Immature natural killer cell (primary cell): ENCODE data around the gene MCCD1. TPM values are rescaled to one million over a fixed set of nuclear protein-coding genes. Genes with fewer than 3 reads are reported as not detected.

Experiments used
- polyA plus RNA-seq, 3 donors: library from polyadenylated mRNA; unstranded; fragments of 300-500 nt; fragmentation: Illumina TruSeq; gene quantifications; one replicate each; pipeline ENCODE4 v1.2.3, GENCODE V29; 2021

MCCD1 gene
- polyA plus RNA-seq, 3 donors from 2014 or later: not detected

Other genes with a start within 250 kb of the MCCD1 start
- over 10,000 TPM in 2 of 3 donors, 1,000 to 10,000 TPM in 1; 9,643 to 11,927 (median 10,594) TPM for gene HLA-B, start 171.8 kb upstream of the MCCD1 start, polyA plus RNA-seq
- gene MICA, start 125.4 kb upstream of the MCCD1 start, polyA plus RNA-seq: 1 to 10 TPM; 5.7 to 6.9 (median 6.4) TPM
- gene MICB, start 30.8 kb upstream of the MCCD1 start, polyA plus RNA-seq: 10 to 100 TPM in 2 of 3 donors, 1 to 10 TPM in 1; 7.4 to 15.2 (median 10.3) TPM
- 10 to 100 TPM; 49.7 to 71.6 (median 56.2) TPM for gene DDX39B, start 13.0 kb downstream of the MCCD1 start, polyA plus RNA-seq
- gene ATP6V1G2, start 17.6 kb downstream of the MCCD1 start, polyA plus RNA-seq: not detected
- 10 to 100 TPM in 2 of 3 donors, 1 to 10 TPM in 1; 5.0 to 15.0 (median 13.6) TPM for gene NFKBIL1, start 18.6 kb downstream of the MCCD1 start, polyA plus RNA-seq
- 1 to 10 TPM; 1.4 to 6.6 (median 3.1) TPM for gene LTA, start 43.3 kb downstream of the MCCD1 start, polyA plus RNA-seq
- gene TNF, start 46.6 kb downstream of the MCCD1 start, polyA plus RNA-seq: 1 to 10 TPM; 2.1 to 5.9 (median 5.6) TPM
- gene LTB, start 53.5 kb downstream of the MCCD1 start, polyA plus RNA-seq: 100 to 1,000 TPM; 132 to 137 (median 133) TPM
- gene LST1, start 57.3 kb downstream of the MCCD1 start, polyA plus RNA-seq: 10 to 100 TPM; 20.3 to 44.8 (median 42.3) TPM
- 100 to 1,000 TPM; 393 to 414 (median 409) TPM for gene NCR3, start 64.0 kb downstream of the MCCD1 start, polyA plus RNA-seq
- gene AIF1, start 86.3 kb downstream of the MCCD1 start, polyA plus RNA-seq: 10 to 100 TPM in 2 of 3 donors, 1 to 10 TPM in 1; 6.6 to 44.1 (median 40.3) TPM
- 10 to 100 TPM in 1 of 3 donors, 1 to 10 TPM in 1, not detected in 1; 2.3 to 13.4 TPM for gene PRRC2A, start 91.8 kb downstream of the MCCD1 start, polyA plus RNA-seq
- gene BAG6, start 123.7 kb downstream of the MCCD1 start, polyA plus RNA-seq: 10 to 100 TPM in 2 of 3 donors, 1 to 10 TPM in 1; 8.5 to 22.7 (median 16.2) TPM
- 1 to 10 TPM; 1.8 to 5.7 (median 3.9) TPM for gene APOM, start 126.9 kb downstream of the MCCD1 start, polyA plus RNA-seq
- gene C6orf47, start 131.8 kb downstream of the MCCD1 start, polyA plus RNA-seq: 10 to 100 TPM; 23.6 to 41.6 (median 26.3) TPM
- 10 to 100 TPM; 17.2 to 29.3 (median 22.9) TPM for gene GPANK1, start 136.0 kb downstream of the MCCD1 start, polyA plus RNA-seq
- 100 to 1,000 TPM; 253 to 291 (median 289) TPM for gene CSNK2B, start 137.1 kb downstream of the MCCD1 start, polyA plus RNA-seq
- gene LY6G5B, start 141.0 kb downstream of the MCCD1 start, polyA plus RNA-seq: 1 to 10 TPM in 1 of 3 donors, under 1 TPM in 2; 0.44 to 1.8 (median 0.47) TPM
- 1 to 10 TPM; 4.6 to 9.7 (median 6.1) TPM for gene LY6G5C, start 152.1 kb downstream of the MCCD1 start, polyA plus RNA-seq
- gene ABHD16A, start 174.4 kb downstream of the MCCD1 start, polyA plus RNA-seq: 10 to 100 TPM; 43.6 to 53.7 (median 47.0) TPM
- 1 to 10 TPM in 1 of 3 donors, not detected in 2; 2.5 TPM for gene LY6G6F, start 177.9 kb downstream of the MCCD1 start, polyA plus RNA-seq
- gene LY6G6D, start 186.4 kb downstream of the MCCD1 start, polyA plus RNA-seq: not detected
- gene LY6G6C, start 192.8 kb downstream of the MCCD1 start, polyA plus RNA-seq: not detected
- gene MPIG6B, start 194.4 kb downstream of the MCCD1 start, polyA plus RNA-seq: 10 to 100 TPM in 1 of 3 donors, 1 to 10 TPM in 2; 2.6 to 10.9 (median 6.3) TPM
- gene DDAH2, start 200.3 kb downstream of the MCCD1 start, polyA plus RNA-seq: 100 to 1,000 TPM in 1 of 3 donors, 10 to 100 TPM in 2; 58.5 to 112 (median 74.9) TPM
- 1,000 to 10,000 TPM; 1,179 to 1,674 (median 1,350) TPM for gene CLIC1, start 207.6 kb downstream of the MCCD1 start, polyA plus RNA-seq
- 1 to 10 TPM in 2 of 3 donors, not detected in 1; 2.1 to 2.5 TPM for gene MSH5, start 211.0 kb downstream of the MCCD1 start, polyA plus RNA-seq
- not detected for gene SAPCD1, start 233.7 kb downstream of the MCCD1 start, polyA plus RNA-seq
- 1 to 10 TPM in 1 of 3 donors, under 1 TPM in 2; 0.21 to 1.8 (median 0.93) TPM for gene VWA7, start 248.4 kb downstream of the MCCD1 start, polyA plus RNA-seq